H1 (cell line): Measurements from ENCODE around the gene GALNTL6.

ENCODE experiments used
- ASH2L ChIP-seq: fragments of 200-600, 300-600 bp; sonication (generic); IDR thresholded peaks from one replicate; pipeline ENCODE4 v1.7.1; 2017; ENCODE audit warnings: low read length
- CHD2 ChIP-seq: IDR thresholded peaks from 2 replicates; pipeline ENCODE4 v1.6.1; 2012; ENCODE audit warnings: low read length, improper control_type of control experiment
- EZH2 ChIP-seq: fragments of 200-600 bp; sonication (generic); IDR thresholded peaks from 2 replicates; pipeline ENCODE4 v1.7.1; 2012; ENCODE audit warnings: low read depth, mild to moderate bottlenecking, moderate library complexity, low read length, inconsistent platforms; ENCODE audit not compliant: severe bottlenecking
- MAFK ChIP-seq: IDR thresholded peaks from 2 replicates; pipeline ENCODE4 v1.6.1; 2012; ENCODE audit warnings: low read depth, mild to moderate bottlenecking, improper control_type of control experiment, low read length
- POLR2A ChIP-seq, 2 experiments: IDR thresholded peaks; 1 replicate in 1 of 2; 2 replicates in 1 of 2; pipeline ENCODE4 v1.6.1; 2011; ENCODE audit warnings: low read depth in 2 of 2, low read length in 2 of 2, mild to moderate bottlenecking in 2 of 2; ENCODE audit errors: control extremely low read depth in 1 of 2
- POLR2AphosphoS5 ChIP-seq: IDR thresholded peaks from 2 replicates; pipeline ENCODE4 v1.6.1; 2011; ENCODE audit warnings: low read depth, low read length
- TF ChIP-seq, protein P1 (sequence below), 3 experiments: IDR thresholded peaks; 1 replicate in 2 of 3; 2 replicates in 1 of 3; pipeline versions ENCODE4 v1.5.1 to v1.6.1; 2011; ENCODE audit warnings: low read length in 3 of 3, mild to moderate bottlenecking in 3 of 3, inconsistent platforms in 2 of 3, low read depth in 1 of 3, moderate library complexity in 1 of 3; ENCODE audit not compliant: insufficient read depth in 1 of 3; ENCODE audit errors: control extremely low read depth in 1 of 3

DNA sequence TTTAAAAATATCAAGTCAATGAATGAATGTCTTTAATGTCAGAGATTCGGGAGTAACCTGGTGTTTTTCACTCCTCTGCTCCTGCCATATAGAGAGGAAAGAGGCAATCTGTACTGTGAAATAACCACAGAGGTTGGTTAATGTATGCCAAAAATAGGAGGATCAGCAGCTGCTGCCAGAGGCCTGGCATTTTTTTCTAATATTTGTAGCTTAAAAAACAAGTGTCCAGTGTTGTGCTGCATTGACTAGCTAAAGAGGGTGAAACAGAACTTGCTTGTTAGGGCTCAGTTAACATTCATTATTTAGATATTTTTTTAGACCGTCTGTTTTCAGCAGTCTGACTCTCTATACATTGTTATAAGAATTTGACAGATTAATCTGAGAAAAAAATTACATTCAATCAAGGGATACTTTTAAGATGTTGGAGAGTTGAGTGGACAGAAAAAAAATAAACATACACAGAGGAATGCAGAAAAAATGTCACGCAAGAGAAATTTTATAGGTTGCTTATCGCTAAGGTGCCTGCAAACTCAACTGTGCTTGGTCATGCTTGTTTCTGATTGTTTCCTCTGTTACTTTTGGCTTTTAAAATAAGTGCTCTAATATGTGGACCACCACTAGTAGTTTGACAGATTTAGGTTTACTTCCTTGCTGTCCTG, 963.1 kb downstream of the GALNTL6 start:
- TF ChIP-seq POLR2A (IDR thresholded peaks at IDR 0.05; ENCODE audit: control extremely low read depth in 1 of 2, low read depth in 2 of 2, low read length in 2 of 2) (no peak), POLR2AphosphoS5 (no peak), MAFK (no peak), CHD2 (no peak), ASH2L (no peak), EZH2 (no peak)
- TF ChIP-seq, protein P1, sequence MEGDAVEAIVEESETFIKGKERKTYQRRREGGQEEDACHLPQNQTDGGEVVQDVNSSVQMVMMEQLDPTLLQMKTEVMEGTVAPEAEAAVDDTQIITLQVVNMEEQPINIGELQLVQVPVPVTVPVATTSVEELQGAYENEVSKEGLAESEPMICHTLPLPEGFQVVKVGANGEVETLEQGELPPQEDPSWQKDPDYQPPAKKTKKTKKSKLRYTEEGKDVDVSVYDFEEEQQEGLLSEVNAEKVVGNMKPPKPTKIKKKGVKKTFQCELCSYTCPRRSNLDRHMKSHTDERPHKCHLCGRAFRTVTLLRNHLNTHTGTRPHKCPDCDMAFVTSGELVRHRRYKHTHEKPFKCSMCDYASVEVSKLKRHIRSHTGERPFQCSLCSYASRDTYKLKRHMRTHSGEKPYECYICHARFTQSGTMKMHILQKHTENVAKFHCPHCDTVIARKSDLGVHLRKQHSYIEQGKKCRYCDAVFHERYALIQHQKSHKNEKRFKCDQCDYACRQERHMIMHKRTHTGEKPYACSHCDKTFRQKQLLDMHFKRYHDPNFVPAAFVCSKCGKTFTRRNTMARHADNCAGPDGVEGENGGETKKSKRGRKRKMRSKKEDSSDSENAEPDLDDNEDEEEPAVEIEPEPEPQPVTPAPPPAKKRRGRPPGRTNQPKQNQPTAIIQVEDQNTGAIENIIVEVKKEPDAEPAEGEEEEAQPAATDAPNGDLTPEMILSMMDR (IDR thresholded peaks at IDR 0.05; ENCODE audit: control extremely low read depth in 1 of 3, insufficient read depth in 1 of 3, low read depth in 1 of 3, low read length in 3 of 3): no peak
